ENCODE data around the gene FNIP2.
A peak's percentile ranks its signal among the peaks of the same experiment; 100 is the strongest.

FNIP2 gene

GRCh38 chr4:158781963-158782362 lies 13.1 kb downstream of the FNIP2 start:
- TF ChIP-seq CTCF (IDR thresholded peaks at IDR 0.05; ENCODE audit: low read depth, low read length, missing control alignments): no peak
- Histone ChIP-seq H3K4me3 (ENCODE audit: low read depth, low read length) (no peak overlapping the region), H3K27me3 (replicated peaks) (no peaks in the 10 kb centered on the region), H3K36me3 (replicated peaks) (no peaks in the 10 kb centered on the region), H3K27ac (peak overlapping the region; percentile 60)
- in situ Hi-C loops (cut with HindIII; ENCODE audit: low pct_ligation_motif_present, low sequenced_read_pairs): no loop called here
- no peak for DNase-seq

GRCh38 chr4:158782551-158783360 lies 13.9 kb downstream of the FNIP2 start:
- in situ Hi-C loops (cut with HindIII; ENCODE audit: low pct_ligation_motif_present, low sequenced_read_pairs): no loop called here
- Histone ChIP-seq H3K36me3 (replicated peaks) (no peaks in the 10 kb centered on the region), H3K27me3 (replicated peaks) (no peaks in the 10 kb centered on the region), H3K27ac (peak overlapping the region; percentile 60), H3K4me3 (ENCODE audit: low read depth, low read length) (no peak overlapping the region)
- TF ChIP-seq CTCF (IDR thresholded peaks at IDR 0.05; ENCODE audit: low read depth, low read length, missing control alignments): no peak
- DNase-seq: no peak

DNA sequence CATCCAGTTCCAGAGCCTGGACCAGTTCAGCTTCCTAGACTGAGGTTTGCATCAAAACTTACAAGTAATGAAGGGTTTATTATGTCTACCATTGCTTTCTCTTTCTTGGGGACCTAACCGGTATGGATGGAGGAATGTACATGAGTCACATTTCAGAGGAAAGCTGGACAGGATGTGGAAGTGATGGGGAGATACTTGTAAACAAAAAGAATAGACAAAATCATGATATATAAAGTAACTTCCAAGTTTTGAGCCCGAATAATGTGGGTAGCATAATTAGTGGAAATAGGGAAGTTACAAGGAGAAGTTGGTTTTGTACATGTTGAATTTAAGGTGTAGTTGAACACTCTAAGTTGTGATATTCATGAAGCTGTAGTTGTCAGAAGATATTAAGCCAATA lies 15.0 kb downstream of the FNIP2 start:
- no peak for TF ChIP-seq CTCF (IDR thresholded peaks at IDR 0.05; ENCODE audit: low read depth, low read length, missing control alignments)
- DNase-seq: no peak
- in situ Hi-C loops (cut with HindIII; ENCODE audit: low pct_ligation_motif_present, low sequenced_read_pairs): no loop called here
- Histone ChIP-seq H3K27me3 (replicated peaks) (no peaks in the 10 kb centered on the region), H3K27ac (peak overlapping the region; percentile 60), H3K4me3 (ENCODE audit: low read depth, low read length) (no peak overlapping the region), H3K36me3 (replicated peaks) (no peaks in the 10 kb centered on the region)

- TF ChIP-seq CTCF (IDR thresholded peaks at IDR 0.05; ENCODE audit: low read depth, low read length, missing control alignments): no peak
- Histone ChIP-seq H3K27me3 (replicated peaks) (no peaks in the 10 kb centered on the region), H3K4me3 (ENCODE audit: low read depth, low read length) (no peak overlapping the region), H3K36me3 (replicated peaks) (no peaks in the 10 kb centered on the region), H3K27ac (peak overlapping the region; percentile 63)
- DNase-seq: no peak
- in situ Hi-C loops (cut with HindIII; ENCODE audit: low pct_ligation_motif_present, low sequenced_read_pairs): no loop called here
Measured at GRCh38 chr4:158785718-158786117, 16.9 kb downstream of the FNIP2 start.

- no peak for TF ChIP-seq CTCF (IDR thresholded peaks at IDR 0.05; ENCODE audit: low read depth, low read length, missing control alignments)
- in situ Hi-C loops (cut with HindIII; ENCODE audit: low pct_ligation_motif_present, low sequenced_read_pairs): no loop called here
- Histone ChIP-seq H3K27me3 (replicated peaks) (no peaks in the 10 kb centered on the region), H3K36me3 (replicated peaks) (no peaks in the 10 kb centered on the region), H3K27ac (peak overlapping the region; percentile 63), H3K4me3 (ENCODE audit: low read depth, low read length) (no peak overlapping the region)
- no peak for DNase-seq
Measured at GRCh38 chr4:158786121-158786601, 17.3 kb downstream of the FNIP2 start.
